Measurements from ENCODE around the gene EML3. TPM values are rescaled to one million over a fixed set of nuclear protein-coding genes. Genes with fewer than 3 reads are reported as not detected.

The EML3 gene
- total RNA-seq, 1 experiment from 2014 or later: 88.8 TPM

- no peak overlapping the region for H3K4me3 ChIP-seq (ENCODE audit: low read depth in 2 of 2, low read length in 2 of 2)
- no TSS peak for BruUV-seq (replicated peaks)
- ChIA-PET CTCF (interaction anchor here (0.6 kb wide), 2 partner anchors 26 to 103 kb away, joined by 3 to 7 read pairs; no protein-coding TSS in a partner anchor), POLR2A (no interaction called here)
- TF ChIP-seq, protein P1, sequence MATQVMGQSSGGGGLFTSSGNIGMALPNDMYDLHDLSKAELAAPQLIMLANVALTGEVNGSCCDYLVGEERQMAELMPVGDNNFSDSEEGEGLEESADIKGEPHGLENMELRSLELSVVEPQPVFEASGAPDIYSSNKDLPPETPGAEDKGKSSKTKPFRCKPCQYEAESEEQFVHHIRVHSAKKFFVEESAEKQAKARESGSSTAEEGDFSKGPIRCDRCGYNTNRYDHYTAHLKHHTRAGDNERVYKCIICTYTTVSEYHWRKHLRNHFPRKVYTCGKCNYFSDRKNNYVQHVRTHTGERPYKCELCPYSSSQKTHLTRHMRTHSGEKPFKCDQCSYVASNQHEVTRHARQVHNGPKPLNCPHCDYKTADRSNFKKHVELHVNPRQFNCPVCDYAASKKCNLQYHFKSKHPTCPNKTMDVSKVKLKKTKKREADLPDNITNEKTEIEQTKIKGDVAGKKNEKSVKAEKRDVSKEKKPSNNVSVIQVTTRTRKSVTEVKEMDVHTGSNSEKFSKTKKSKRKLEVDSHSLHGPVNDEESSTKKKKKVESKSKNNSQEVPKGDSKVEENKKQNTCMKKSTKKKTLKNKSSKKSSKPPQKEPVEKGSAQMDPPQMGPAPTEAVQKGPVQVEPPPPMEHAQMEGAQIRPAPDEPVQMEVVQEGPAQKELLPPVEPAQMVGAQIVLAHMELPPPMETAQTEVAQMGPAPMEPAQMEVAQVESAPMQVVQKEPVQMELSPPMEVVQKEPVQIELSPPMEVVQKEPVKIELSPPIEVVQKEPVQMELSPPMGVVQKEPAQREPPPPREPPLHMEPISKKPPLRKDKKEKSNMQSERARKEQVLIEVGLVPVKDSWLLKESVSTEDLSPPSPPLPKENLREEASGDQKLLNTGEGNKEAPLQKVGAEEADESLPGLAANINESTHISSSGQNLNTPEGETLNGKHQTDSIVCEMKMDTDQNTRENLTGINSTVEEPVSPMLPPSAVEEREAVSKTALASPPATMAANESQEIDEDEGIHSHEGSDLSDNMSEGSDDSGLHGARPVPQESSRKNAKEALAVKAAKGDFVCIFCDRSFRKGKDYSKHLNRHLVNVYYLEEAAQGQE (IDR thresholded peaks at IDR 0.05; ENCODE audit: insufficient read depth in 1 of 2, low read depth in 2 of 2, low read length in 1 of 2): no peak
- no peak for TF ChIP-seq SIN3A (IDR thresholded peaks at IDR 0.05; ENCODE audit: borderline replicate concordance, insufficient read depth, low read depth, low read length)
- no peak for TF ChIP-seq POLR2AphosphoS5 (IDR thresholded peaks at IDR 0.05; ENCODE audit: low read depth, low read length)
- TF ChIP-seq TCF7L2 (IDR thresholded peaks at IDR 0.05; ENCODE audit: low read depth, low read length): no peak
- TF ChIP-seq, protein P2, sequence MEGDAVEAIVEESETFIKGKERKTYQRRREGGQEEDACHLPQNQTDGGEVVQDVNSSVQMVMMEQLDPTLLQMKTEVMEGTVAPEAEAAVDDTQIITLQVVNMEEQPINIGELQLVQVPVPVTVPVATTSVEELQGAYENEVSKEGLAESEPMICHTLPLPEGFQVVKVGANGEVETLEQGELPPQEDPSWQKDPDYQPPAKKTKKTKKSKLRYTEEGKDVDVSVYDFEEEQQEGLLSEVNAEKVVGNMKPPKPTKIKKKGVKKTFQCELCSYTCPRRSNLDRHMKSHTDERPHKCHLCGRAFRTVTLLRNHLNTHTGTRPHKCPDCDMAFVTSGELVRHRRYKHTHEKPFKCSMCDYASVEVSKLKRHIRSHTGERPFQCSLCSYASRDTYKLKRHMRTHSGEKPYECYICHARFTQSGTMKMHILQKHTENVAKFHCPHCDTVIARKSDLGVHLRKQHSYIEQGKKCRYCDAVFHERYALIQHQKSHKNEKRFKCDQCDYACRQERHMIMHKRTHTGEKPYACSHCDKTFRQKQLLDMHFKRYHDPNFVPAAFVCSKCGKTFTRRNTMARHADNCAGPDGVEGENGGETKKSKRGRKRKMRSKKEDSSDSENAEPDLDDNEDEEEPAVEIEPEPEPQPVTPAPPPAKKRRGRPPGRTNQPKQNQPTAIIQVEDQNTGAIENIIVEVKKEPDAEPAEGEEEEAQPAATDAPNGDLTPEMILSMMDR (IDR thresholded peaks at IDR 0.05): no peak
- ATAC-seq (no peak), DNase-seq (ENCODE audit: low read depth, low spot score) (no peak)
- intact Hi-C loops (cut with micrococcal nuclease; ENCODE audit: unreplicated experiment): no loop called here
- peaks cover 8% of the 10 kb centered on the region; the same call in 1 of the 2 replicates for H3K36me3 ChIP-seq (ENCODE audit: control insufficient read depth, insufficient read depth, low read length)
- H3K4me1 ChIP-seq (ENCODE audit: control insufficient read depth, insufficient read depth, low read length): no peaks in the 10 kb centered on the region
- in situ Hi-C loops (cut with HindIII; ENCODE audit: low pct_unique_long_range_greater_than_20kb, low sequenced_read_pairs): no loop called here
- no peaks in the 10 kb centered on the region for H3K9me3 ChIP-seq (ENCODE audit: control insufficient read depth, insufficient read depth, low read depth, low read length)
- H3K27me3 ChIP-seq (ENCODE audit: control insufficient read depth, insufficient read depth, low read length): no peaks in the 10 kb centered on the region
- H3K27ac ChIP-seq (ENCODE audit: low read length): no peak overlapping the region
Measured at GRCh38 chr11:62656796-62657429, 44.3 kb upstream of the EML3 start.

DNA sequence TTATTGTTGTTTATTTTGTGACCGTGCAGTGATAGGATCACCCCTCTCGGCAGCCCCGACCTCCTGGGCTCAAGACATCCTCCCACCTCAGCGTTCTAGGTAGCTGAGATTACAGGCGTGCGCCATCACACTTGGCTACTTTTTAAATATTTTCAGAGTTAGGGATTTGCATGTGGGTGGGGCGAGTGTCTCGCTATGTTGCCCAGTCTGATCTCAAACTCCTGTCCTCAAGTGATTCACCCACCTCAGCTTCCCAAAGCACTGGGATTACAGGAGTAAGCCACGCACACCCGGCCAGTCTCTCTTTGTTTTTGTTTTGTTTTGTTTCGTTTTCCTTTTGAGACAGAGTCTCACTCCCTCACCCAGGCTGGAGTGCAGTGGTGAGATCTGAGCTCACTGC, 41.7 kb upstream of the EML3 start:
- TF ChIP-seq TCF7L2 (IDR thresholded peaks at IDR 0.05; ENCODE audit: low read depth, low read length) (no peak), POLR2AphosphoS5 (IDR thresholded peaks at IDR 0.05; ENCODE audit: low read depth, low read length) (no peak), SIN3A (IDR thresholded peaks at IDR 0.05; ENCODE audit: borderline replicate concordance, insufficient read depth, low read depth, low read length) (no peak)
- TF ChIP-seq, protein P1 (IDR thresholded peaks at IDR 0.05; ENCODE audit: insufficient read depth in 1 of 2, low read depth in 2 of 2, low read length in 1 of 2): no peak
- TF ChIP-seq, protein P2 (IDR thresholded peaks at IDR 0.05): no peak
- peak overlapping the region; percentile 10 for H3K27ac ChIP-seq (ENCODE audit: low read length)
- ChIA-PET CTCF (interaction anchor here (0.6 kb wide), 1 partner anchor 483 kb away, joined by 7 read pairs; no protein-coding TSS in a partner anchor), POLR2A (interaction anchor here (1.9 kb wide), 1 partner anchor 11 kb away, joined by 10 read pairs; the partner anchor contains the start of genes C11orf98 and CSKMT)
- H3K4me3 ChIP-seq (ENCODE audit: low read depth in 2 of 2, low read length in 2 of 2): peak overlapping the region; percentile 29 to 93; a peak in 2 of 4 replicates
- no peaks in the 10 kb centered on the region; the same call in 1 of the 2 replicates for H3K4me1 ChIP-seq (ENCODE audit: control insufficient read depth, insufficient read depth, low read length)
- 0 out of 2 replicates have a peak, but pooled peaks cover 5% of the 10 kb centered on the region for H3K36me3 ChIP-seq (ENCODE audit: control insufficient read depth, insufficient read depth, low read length)
- in situ Hi-C loops (cut with HindIII; ENCODE audit: low pct_unique_long_range_greater_than_20kb, low sequenced_read_pairs): no loop called here
- BruUV-seq (replicated peaks): no TSS peak
- DNase-seq (ENCODE audit: low read depth, low spot score) (no peak), ATAC-seq (no peak)
- intact Hi-C loops (cut with micrococcal nuclease; ENCODE audit: unreplicated experiment): no loop called here
- H3K9me3 ChIP-seq (ENCODE audit: control insufficient read depth, insufficient read depth, low read depth, low read length): no peaks in the 10 kb centered on the region
- no peaks in the 10 kb centered on the region for H3K27me3 ChIP-seq (ENCODE audit: control insufficient read depth, insufficient read depth, low read length)
